Amniotic stem cell (primary cell): Measurements from ENCODE around the gene MATCAP1.

ENCODE experiments used
- DNase-seq: peaks from one replicate; lab custom pipeline; 2025; lab: John Stamatoyannopoulos, UW

The MATCAP1 gene

DNA sequence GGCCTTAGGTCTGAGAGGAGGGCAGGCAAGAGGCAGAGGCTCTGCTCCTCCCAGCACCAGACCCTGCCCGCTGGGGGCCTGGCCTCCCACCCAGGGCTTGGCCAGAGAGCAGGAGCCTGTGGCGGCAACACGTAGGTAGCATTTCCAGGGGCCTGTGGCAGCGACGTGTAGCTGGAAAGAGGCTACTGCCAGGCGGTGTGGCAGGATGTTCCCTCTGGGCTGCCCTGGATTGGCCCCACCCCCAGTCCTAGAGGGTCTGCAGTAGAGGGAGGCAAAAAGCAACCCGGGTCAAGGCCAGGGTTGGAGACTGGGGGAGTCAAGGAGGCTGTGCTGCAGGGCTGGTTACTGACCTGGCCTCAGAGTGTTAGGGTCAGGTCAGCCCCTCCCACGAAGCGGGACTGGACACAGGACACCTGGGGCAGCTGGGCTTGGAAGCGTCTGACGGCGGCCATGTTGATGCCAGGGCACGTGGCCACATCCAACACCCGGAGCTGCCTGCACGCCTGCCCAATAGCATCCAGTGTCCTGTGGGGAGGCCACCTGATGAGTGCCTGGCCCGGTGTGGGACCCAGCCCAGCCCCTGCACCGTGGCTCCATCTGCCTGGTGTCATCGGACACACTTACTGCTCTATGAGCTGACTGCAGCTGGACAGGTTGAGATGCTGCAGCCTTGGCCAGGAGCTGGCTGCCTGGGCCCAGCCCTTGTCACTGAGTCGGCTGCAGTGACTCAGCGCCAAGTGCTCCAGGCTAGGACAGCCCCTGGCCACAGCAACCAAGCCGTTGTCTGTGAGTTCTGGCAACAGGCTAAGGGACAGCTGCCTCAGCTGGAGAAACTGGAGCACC, 23.7 kb upstream of the MATCAP1 start:
- no peak for DNase-seq

DNA sequence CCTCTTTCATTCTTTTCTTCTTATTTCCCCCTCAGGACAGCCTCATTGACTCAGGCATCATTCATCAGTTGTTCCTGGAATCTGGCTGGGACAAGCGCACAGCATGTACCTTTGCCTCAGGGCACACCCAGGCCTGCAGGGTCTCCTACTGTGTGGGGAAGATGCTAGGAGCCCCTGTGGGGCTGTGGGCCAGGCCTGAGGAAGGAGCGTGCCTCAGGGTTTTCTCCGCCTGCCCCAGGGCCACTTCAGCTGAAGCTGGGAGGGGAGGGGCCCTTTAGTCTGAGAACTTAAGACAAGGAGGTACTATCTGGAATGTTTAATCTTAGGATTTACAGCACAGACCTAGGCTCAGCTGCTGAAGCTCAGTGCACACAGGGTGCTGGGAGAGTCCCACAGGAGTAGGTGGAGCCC, 23.1 kb upstream of the MATCAP1 start:
- no peak for DNase-seq

DNA sequence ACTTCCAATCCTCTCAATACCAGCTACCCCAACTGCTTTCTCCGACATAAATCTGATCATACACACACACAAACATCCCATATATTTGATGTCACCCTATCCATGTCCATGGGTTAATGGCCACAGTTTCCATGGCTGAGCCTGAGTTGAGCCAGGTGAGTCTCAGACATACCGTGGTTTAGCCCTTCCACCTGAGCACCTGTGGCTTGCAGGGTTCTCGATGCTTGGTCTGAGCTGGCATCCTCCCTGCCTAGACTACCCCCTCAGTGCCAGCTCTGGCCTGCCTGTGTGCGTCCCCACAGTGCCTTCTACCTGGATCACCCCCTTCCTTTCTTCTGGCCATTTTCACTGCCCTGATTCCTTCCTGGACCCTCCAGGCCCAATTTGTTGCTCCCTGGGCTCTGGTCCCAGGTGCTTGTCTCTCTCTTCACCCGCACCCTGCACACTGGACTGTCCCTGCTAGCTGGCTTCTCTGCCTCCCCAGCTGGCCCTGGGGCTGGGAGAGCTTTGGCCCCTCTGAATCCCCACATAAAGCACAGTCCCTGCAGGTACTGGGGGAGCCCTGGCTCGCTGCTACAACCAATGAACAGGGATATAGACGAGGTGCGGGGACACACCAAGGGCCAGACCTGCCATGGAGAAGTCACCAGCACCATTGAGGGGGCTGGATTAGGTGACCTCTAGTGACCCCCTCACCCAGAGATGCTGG, 22.5 kb upstream of the MATCAP1 start:
- no peak for DNase-seq

DNA sequence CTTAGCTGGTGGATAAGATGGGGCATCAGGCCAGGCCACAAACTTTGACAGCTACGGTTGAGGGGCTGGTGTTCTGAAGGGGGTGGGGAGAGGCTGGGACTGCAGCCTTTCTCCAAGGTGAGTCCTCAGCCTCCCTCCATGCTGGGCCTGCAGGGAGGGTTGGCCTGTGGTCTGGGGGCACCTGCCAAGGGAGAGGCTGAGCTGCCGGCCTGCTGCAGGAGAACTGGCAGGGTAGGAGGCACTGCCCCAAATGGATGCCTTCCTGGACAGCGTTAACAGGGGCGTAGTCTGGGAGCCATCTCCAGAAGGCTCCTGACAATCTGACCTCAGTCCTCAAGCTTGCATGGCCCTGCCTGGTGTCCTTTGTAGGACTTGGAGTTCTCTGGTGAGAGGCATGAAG, 20.3 kb upstream of the MATCAP1 start:
- no peak for DNase-seq

DNA sequence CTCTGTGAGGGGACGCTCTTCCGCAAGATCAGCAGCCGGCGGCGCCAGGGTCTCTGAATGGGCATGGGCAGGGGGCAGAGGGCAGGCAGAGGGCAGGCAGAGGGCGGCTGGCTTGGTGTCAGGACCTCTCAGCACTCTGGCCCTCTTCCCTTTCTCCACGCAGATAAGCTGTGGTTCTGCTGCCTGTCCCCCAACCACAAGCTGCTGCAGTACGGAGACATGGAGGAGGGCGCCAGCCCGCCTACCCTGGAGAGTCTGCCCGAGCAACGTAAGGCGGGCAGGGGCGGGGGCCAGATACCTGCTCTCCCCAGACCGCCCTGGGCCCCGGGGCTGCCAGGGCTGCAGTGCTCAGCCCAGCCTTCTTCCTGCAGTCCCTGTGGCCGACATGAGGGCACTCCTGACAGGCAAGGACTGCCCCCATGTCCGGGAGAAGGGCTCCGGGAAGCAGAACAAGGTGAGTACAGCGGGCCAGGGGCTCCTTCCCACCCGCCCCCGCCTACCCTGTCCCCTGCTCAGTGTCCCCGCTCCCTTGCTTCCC, 19.3 kb upstream of the MATCAP1 start:
- DNase-seq = no peak

DNA sequence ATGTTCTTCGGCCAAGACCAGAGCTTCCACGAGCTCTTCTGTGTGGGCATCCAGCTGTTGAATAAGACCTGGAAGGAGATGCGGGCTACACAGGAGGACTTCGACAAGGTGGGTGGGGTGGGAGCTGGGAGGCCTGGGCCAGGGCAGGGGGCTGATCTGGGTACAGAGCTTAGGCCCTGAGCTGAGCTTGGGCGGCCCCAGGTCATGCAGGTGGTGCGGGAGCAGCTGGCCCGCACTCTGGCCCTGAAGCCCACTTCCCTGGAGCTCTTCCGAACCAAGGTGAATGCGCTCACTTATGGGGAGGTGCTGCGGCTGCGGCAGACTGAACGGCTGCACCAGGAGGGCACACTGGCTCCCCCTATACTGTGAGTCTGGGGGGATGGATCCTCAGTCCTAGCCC, 18.7 kb upstream of the MATCAP1 start:
- no peak for DNase-seq

DNA sequence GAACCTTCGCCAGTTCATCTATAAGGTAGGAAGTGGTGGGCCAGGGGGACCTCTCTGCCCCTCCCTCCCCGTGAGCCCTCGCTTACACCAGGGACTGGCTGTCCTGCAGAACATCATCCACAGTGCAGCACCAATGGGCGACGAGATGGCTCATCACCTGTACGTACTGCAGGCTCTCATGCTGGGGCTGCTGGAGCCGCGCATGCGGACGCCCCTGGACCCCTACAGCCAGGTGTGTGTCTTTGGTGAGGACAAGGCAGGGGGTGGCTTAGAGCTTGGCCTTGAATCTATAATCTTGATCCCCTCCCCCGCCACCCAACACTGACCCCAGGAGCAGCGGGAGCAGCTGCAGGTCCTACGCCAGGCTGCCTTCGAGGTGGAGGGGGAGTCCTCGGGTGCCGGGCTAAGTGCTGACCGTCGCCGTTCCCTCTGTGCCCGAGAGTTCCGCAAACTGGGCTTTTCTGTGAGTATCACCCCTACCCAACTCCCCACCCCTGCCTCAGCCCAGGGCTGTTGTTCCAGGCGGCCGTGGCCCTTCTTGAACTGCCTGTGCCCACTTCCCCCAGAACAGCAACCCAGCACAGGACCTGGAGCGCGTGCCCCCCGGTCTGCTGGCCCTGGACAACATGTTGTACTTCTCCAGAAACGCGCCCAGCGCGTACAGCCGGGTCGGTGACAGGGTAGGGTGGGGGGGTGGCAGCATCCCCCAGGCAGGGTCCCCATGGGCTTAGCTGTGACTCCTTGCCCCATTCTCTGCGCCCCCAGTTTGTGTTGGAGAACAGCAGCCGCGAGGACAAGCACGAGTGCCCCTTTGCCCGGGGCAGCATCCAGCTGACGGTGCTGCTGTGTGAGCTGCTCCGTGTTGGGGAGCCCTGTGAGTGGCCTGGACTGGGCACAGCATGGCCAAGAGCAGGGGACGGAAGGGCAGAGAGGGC, 17.9 kb upstream of the MATCAP1 start:
- DNase-seq = no peak

DNA sequence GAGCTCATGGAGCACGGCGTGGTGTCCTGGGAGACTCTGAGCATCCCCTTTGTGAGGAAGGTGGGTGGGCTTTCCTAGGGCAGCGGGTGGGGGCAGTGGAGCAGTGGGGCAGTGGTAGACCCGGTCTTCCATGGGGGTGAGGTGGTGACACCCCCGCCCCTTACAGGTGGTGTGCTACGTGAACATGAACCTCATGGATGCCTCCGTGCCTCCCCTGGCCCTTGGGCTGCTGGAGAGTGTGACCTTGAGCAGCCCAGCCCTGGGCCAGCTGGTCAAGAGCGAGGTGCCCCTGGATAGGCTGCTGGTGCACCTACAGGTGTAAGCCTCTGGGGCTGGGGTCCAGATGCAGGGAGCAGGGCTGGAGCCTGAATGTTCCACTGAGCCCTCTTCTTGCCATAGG, 16.7 kb upstream of the MATCAP1 start:
- DNase-seq = no peak

DNA sequence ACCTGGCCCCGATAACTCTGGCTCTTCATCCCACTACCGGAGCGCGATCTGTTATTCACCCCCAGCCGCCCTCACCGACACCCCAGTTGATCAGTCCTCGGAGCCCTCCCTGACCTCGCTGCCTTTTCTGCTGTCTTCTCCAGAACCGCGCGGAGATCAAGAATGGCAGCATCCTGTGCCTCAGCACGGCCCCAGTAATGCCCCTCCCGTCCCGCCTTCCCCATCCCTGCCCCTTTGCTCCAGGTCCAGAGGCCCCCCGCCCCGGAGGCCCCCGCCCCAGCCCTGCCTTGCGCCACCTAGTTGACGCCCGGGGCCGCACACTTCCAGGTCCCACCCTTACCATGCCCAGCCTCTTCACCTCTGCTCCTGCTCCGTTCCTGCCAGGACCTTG, 16.0 kb upstream of the MATCAP1 start:
- DNase-seq = no peak

DNA sequence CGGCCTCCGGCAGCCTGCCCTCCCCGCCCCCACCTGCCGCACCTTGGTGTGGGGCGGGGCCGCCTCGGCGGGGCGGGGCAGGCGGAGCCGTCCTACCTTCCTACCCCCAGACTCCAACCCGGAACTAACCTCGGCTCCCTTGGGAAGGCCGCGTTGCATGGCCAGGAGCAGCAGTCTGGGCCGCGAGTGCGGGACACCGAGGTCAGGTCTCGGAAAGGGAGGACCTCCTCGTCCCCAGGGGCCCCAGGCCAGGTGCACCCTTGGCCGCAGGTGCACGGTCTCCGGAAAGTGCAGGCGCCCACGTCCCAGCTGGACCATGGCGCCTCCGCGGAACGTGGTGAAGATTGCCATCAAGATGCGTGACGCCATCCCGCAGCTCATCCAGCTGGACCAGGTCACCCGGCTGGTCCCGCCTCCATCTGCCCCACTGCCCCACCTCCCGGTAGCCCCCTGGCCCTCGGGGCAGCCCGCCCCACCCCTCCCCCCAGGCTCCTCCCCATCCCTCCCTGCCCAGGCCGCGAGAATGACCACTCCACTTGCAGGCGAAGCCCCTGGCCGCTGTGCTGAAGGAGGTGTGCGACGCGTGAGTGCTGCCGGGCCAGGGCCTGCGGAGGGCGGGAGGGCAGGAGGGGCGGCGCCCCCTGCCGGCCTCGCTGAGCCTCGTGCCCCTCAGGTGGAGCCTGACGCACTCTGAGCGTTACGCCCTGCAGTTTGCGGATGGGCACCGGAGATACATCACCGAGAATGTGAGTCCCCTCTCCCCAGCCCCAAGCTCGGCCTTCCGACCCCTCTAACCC, 15.4 kb upstream of the MATCAP1 start, which contains the start of gene ELMO3:
ELMO3 (plus strand) TSS at position 121 of the 797 bp plus-strand sequence; CDS start at position 317, 196 bp downstream.
- DNase-seq = no peak

DNA sequence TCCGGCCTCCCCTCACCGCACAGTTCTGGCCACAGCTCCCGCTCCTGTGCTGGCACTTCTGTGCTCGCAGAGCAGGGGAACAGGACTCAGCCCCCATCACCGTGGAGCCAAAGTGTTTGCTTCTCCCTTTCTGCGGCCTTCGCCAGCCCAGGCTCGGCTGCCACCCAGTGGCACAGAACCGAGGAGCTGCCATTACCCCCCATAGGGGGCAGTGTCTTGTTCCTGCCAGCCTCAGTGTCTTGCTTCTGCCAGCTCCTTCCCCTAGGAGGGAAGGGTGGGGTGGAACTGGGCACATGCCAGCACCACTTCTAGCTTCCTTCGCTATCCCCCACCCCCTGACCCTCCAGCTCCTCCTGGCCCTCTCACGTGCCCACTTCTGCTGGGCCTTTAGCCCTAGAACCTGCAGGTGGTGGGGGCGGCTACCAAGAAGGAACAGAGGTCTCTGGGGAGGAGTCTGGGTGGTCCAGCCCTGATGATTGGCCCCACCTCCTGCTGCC, 14.5 kb upstream of the MATCAP1 start:
- DNase-seq = no peak

DNA sequence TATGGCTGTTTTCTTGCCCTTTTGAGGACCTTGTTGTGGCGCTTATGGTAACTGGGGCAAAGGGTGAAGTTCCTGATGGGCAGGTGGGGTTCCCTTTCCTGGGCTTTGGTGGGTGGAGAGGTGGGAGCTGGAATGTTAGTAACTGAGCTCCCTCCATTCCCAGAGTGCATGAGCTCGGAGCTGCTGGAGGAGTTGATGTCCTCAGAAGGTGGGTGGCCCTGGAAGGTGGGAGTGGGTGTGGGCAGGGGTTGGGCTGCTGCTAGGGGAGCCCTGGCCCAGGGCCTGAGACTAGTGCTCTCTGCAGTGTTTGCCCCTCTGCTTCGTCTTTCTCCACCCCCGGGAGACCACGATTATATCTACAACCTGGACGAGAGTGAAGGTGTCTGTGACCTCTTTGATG, 13.9 kb upstream of the MATCAP1 start:
- no peak for DNase-seq

DNA sequence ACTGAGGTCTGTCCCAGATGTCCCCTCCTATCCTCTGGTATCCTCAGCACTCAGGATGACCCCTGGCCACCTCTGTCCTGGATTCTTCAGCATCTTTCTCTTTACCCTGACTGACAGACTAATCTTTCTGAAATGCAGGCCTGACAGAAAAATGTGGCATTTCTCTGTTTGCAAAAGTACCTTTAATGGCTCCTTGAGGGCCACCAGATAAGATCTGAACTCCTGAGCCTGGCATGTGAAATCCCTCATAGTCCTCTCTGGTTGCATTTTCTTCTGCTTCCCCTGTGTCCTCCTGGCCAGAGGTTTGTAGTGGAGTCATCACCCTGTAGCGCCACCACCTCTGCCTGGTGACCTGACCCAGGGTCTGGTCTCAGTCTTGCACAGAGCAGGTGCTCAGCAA, 13.1 kb upstream of the MATCAP1 start:
- no peak for DNase-seq

DNA sequence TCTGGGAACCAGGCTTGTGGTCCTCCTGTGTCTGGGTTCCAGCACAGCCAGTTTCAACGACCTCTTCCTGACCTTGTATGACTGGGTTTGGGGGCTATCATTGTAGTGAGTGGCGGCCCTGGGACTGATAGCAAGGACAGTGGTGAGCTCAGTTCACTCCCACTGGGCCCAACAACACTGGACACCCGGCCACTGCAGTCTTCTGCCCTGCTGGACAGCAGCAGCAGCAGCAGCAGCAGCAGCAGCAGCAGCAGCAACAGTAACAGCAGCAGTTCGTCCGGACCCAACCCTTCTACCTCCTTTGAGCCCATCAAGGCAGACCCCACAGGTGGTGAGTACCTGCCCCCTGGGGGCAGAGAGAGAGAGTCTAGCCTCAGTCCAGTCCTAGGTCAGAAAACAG, 11.9 kb upstream of the MATCAP1 start:
- no peak for DNase-seq

DNA sequence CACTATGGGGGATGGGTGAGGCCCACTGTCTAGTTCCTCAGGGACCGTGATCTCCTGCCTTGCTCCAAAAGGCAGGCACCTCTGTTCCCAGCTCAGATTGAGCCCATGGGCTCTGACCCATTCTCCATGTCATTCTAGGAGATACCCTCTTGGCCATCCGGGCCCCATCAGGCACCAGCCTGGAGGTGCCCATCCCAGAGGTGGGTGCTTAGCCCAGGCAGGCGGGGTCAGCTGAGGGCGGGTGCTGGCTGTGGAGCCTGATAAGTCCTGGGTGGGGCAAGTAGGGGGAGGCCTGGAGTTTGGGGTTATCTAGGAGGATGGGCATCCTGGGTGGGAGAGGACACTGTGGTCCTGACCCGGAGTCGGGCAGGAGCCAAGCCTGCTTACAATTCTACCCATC, 10.5 kb upstream of the MATCAP1 start:
- no peak for DNase-seq

DNA sequence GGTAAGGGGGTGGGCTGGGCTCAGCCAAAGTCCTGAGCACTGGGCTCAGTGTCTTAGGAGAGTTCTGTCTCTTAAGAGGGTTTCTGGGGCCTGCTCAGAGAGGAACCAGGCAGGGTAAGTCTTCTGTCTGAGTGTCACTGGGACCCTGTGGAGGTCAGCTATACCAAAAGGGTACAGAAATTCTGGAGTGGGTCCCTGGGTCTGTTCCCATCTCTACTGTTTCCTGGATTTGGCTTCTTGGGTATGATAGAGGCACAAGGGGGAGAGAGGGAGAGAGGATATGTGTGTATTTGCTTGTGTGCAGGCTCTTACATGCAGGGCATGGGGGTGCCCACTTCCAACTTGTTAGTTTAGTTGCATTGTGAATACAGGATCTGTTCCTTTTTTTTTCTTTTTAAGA, 9.8 kb upstream of the MATCAP1 start:
- no peak for DNase-seq

DNA sequence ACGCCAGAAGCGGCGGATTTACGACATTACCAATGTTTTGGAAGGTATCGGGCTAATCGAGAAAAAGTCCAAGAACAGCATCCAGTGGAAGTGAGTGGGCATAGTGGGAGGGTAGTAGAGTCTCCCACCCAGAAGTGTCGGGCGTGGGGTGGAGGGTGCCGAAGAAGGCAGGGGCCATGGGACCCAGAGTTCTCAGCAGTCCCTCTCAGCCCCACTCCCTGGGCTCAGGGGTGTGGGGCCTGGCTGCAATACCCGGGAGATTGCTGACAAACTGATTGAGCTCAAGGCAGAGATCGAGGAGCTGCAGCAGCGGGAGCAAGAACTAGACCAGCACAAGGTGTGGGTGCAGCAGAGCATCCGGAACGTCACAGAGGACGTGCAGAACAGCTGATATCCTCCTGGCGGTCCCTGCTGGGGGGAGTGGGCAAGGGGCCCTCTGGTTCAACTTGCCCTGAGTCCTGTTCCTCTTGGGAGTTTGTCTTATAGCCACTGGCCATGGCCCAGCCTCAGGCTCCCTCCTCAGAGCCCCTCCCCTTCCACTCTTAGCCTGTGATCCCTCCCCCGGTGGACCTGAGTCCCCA, 9.1 kb upstream of the MATCAP1 start:
- no peak for DNase-seq

DNA sequence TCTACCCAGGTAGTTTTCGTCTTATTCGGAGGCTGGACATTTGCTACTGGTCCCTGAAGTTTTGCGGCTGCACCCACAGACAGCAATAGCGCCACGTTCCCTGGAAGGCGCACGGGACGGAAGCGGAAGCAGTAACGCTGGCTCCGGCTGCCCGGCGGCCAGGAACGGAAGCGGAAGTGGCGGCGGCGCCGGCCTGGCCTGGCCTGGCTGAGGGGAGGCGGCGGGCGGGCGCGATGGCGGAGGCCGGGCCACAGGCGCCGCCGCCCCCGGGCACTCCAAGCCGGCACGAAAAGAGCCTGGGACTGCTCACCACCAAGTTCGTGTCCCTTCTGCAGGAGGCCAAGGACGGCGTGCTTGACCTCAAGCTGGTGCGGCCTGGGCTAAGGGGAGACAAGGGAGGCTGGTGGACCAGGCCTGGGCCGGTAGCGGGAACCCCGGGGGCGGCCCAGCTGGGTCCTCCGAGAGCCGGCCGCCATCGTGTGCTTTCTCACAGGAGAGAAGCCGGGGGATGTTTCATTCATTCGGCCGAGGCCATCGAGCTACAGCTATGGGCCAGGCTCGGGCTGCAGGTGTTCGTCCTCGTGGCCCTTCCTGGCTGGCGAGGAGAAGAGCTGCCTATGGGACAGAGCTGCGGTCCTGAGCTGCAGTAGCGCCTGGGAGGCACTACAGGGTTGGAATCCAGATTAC, 8.4 kb upstream of the MATCAP1 start, which contains the start of gene E2F4:
E2F4 (plus strand) TSS at position 161 of the 687 bp plus-strand sequence; CDS start at position 234, 73 bp downstream.
- DNase-seq = peak; percentile 92

DNA sequence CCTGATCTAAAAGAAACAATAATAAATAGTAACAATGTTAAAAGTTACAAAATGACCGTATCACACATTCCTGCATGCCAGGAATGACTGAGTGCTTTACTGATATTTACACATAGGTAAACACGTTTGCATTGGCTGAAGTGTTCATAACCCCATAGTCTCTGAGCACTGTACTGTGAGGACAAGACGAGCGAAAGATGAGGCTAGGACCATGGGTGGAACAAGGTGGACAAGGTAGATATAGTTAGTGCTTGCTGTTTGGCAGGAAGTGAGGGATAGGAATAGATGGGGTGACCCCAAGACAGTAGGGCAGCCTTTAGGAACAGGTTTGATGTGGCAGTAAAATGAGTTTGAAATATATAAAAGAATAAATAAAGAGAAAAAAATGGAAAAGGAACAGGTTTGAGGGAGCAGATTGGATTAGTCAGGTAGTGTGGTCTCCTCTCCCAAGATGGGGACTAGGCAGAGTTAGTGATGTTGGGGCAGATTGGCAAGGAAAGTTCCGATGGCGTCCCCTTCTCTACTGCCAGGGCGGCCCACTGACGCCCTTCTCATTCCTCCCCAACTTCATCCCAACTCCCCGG, 7.7 kb upstream of the MATCAP1 start:
- DNase-seq = no peak
